GM18502 (cell line): Measurements from ENCODE around the gene MAGEF1.

Source experiments
- ATAC-seq: cut with Tn5 transposase; IDR thresholded peaks from one replicate; pipeline ENCODE4 v1.9.1; 2021; ENCODE audit warnings: mild to moderate bottlenecking; ENCODE audit not compliant: unreplicated experiment, poor library complexity

MAGEF1 gene

DNA sequence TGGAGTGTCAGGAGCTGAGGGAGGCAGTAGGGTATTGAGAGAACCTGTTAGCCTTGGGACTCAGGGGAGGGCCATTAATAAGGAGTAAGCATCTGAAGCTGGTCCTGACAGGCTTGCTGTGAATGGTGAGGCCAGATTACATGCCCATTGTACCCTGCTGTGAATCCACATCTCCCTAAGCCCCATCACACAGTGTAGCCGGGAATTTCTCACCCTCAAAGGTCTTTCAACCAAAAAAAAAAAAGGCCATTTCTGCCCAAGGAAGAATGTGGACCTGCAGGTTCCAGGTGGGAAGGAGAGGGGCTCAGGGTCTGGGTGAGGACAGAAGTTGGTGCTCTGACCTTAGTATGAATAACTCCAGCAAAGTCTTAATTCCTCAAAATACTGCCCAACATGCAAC is 37.2 kb downstream of the MAGEF1 start:
- ATAC-seq = no peak

DNA sequence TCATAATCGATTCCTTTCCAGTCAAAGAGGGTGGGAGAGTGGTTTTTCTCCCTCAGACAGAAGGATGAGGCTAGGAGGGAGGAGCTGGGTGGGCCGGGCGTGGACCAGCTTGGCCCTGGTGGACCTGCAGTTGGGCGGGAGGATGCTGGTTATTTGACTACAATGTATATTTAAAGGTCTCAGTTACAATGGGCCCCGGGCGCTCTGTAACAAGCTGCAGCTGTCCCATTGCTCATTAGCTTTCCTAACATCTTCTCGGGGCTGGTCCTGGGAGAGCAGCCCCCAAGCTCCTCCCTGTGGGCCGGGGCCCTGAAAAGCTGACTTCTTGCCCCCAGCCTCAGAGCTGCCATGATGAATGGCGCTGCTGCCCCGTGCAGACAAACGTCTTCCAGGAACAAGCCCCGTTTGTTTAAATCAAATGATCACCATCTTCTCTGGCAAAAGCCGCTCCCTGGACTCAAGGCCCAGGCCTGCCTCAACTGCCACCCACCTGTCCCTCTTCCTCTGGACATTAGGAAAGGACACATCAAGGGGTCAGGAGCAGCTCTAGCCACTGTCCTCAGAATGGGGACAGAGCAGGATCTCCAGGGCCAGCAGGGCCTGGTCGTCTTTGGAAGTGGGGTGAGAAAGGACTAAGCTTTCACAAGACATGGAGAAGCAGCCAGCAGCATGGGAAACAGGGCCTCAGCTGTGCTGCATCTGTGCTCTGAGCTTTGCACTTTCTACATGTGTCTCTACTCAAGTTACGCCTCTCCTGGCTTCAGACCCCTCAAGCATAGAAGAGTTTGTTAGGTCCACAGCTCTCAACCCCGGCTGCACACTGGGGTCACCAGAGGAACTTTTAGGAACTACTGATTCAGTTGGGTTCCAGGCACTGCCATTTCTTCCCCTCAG is 38.6 kb downstream of the MAGEF1 start:
- no peak for ATAC-seq

DNA sequence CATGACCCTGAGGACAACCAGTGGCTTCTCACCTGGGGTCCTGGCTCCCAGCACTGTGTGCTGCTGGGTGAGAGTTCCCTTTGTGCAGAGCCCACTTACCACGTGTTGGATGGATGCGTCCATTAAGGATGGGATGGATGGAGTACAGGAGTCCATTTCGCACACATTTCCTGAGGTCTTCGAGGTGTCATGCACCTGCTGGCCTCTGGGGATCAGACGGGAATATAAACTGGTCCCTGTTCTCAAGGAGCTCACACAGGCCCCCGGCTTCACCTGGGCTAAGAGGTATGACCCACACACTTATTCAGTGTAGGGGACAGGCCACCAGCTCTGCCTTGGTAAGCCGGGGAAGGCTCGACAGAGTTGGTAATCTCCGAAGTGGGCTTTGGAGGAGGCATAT is 39.5 kb downstream of the MAGEF1 start:
- no peak for ATAC-seq

DNA sequence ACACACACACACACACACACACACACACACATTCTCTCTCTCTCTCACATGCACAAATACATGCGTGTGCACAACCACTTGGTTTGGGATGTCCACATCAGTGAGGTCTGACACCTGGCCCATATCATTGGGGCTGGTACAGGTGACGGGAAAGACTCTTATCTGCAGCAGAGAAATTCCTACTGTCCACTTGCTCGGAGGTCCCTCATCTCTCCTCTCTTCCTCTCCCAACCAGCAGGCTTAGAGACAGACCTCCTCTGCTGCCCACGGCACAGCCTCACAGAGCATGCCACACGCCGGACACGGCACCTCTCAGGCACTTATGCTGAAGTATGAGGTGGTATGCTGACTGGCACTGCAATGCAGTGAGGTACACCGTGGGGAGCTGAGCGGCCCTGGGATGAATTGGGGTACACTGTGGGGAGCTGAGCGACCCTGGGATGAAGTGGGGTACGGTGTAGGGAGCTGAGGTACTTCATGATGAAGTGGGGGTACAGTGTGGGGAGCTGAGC is 41.7 kb downstream of the MAGEF1 start:
- ATAC-seq = no peak

DNA sequence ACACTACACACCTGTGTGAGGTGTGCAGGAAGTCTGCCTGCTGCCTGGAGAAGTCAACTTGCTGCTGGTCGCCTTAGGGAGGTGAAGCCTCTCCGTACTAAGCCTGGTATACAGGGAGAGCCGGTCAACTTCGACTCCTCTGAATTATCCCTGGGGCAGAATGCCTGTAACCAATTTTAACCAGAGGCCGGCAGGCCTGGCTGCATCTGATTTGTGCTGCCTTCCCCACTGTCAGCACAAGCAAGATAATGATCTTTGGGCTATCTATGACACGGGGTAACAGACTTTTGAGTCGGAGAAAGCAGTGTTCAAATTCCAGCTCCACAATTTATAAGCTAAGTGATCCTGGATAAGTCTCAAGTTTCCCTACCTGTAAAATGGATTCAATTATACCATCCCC is 42.3 kb downstream of the MAGEF1 start:
- no peak for ATAC-seq

DNA sequence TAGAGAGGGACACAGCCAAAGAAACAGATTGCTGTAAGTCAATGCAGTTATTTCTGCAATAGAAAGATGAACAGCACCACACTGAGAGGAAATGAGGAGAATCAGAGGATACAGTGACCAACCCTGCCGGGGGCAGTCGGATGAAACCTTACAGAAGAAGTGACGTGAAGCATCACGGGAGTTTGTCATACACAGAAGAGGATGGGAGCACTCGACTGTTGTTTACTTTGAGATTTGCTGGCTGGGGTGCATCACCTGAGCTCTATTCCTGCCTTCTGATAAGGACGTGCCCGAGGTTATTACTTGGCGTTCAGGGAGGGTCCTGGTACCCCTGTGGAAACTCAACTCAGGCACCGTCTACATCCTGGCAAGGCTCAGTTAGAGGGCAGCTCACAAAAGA is 45.4 kb downstream of the MAGEF1 start:
- no peak for ATAC-seq

DNA sequence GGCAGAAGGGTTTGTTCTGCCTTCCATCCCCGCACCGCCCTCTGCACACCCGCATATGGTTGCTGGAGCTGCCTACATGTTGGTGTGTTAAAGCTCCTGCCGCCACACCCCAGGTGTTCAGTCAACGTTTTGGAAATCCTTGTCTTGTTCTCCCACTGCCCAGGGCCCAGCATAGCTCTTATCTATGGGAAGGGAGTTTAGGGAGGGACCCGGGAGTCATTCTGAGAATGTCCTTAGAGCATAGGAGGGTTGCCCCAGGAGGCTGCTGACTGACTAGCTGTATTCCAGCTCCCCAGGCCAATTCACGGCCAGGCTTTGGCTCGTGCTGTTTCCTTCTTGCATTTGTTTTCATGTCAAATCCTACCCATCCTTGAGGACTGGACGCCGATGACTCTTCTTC is 46.8 kb downstream of the MAGEF1 start:
- no peak for ATAC-seq

DNA sequence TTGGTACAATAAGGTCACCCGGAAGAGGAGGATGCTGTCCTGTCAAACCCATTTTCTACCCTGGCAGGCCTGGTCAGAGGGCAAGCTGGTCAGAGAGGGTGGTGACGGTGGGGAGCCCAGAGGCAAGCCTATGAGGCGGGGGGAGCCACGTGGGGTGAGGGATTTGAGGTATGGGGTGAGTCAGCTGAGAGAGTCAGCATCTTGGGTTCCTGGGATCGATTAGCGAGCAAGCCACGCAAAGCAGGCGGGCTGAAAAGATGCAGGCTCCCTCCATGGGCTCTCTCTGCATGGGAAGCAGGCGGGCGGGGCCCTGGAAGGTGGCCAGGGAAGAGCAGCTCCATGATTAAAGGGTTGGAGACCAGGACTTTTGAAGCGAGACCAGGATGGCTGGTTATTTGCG is 48.1 kb downstream of the MAGEF1 start:
- ATAC-seq = no peak

DNA sequence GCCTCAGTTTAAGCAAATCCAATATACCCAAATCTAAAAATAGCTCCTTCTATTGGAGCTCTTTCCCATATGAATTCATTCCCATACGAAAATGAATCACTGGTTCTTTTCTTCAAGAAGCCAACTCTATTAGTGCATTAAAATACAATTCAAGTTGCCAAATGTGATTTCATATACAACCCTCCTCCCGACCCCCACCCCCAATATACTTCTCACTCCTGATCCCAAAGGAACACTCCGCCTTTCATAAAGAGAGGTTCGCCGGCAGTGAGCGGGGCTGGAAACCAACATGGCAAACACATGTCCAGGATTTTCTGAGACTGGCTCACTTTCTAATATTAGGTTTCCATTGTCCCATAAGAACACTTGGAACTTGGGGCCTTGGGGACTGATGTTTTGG is 48.5 kb downstream of the MAGEF1 start:
- no peak for ATAC-seq

DNA sequence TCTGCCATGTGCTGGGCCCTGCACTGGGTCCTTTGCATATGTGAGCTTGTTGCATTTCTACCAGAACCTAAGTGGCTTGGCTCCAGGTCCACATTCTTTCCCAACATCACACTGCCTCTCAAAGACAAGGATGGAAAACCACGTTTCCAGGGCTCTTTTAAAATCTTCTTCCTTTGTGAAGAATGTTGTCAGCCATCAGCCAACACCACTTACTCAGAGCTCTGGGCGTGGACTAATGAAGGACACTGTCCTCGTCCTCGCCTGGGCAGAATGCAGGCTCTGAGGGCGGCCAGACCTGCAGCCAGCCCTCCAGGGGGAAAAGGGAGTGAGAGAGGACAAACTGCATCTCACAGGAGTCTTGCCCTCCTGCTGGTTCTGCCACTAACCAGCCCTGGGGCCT is 49.7 kb downstream of the MAGEF1 start:
- ATAC-seq = no peak

DNA sequence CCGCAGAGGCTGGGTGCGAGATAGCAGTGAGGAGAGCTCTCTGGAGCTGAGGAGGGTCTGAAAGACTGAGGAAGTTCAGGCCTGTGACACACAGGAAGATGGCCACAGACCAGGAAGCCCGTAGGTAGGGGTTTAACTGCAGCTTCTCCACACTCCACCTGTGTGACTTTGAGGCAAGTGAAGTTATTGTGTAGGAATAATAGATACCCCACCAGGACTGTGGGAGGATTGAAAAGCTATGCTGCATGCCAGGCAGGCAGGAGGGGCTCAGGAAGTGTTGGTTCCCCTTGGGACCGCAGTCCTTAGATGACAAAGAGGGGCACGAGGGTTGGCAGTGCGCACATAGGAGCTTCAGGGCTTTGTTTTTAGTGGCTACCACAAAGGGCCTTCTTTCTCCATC is 50.9 kb downstream of the MAGEF1 start:
- no peak for ATAC-seq
